HepG2 (cell line): Measurements from ENCODE around the gene PEBP1. TPM values are rescaled to one million over a fixed set of nuclear protein-coding genes. Genes with fewer than 3 reads are reported as not detected.
A peak's percentile ranks its signal among the peaks of the same experiment; 100 is the strongest.

Source experiments
- ARID4A ChIP-seq: sonication (generic); formaldehyde crosslinking; IDR thresholded peaks from 2 replicates; pipeline ENCODE4 v1.5.0; 2020; ENCODE audit warnings: mild to moderate bottlenecking, missing genetic modification reagents, borderline replicate concordance
- BORCS8-MEF2B ChIP-seq: sonication (generic); formaldehyde crosslinking; IDR thresholded peaks from 2 replicates; pipeline ENCODE4 v1.8.0; 2022; ENCODE audit warnings: mild to moderate bottlenecking, missing genetic modification reagents
- CHCHD3 ChIP-seq: sonication (generic); formaldehyde crosslinking; IDR thresholded peaks from 2 replicates; pipeline ENCODE4 v1.8.0; 2022; ENCODE audit warnings: mild to moderate bottlenecking, missing genetic modification reagents, moderate library complexity
- CSRNP1 ChIP-seq: sonication (generic); formaldehyde crosslinking; IDR thresholded peaks from 2 replicates; pipeline ENCODE4 v1.8.1; 2023; ENCODE audit warnings: mild to moderate bottlenecking, missing genetic modification reagents
- DZIP1 ChIP-seq: sonication (generic); formaldehyde crosslinking; IDR thresholded peaks from 2 replicates; pipeline ENCODE4 v1.5.0; 2020; ENCODE audit warnings: mild to moderate bottlenecking, missing genetic modification reagents
- IKZF5 ChIP-seq: IDR thresholded peaks from 2 replicates; pipeline ENCODE4 v1.6.1; 2018; ENCODE audit warnings: missing genetic modification reagents, mild to moderate bottlenecking, missing compliant biosample characterization
- MBD4 ChIP-seq: IDR thresholded peaks from 2 replicates; pipeline ENCODE4 v1.6.1; 2012; ENCODE audit warnings: low read length, inconsistent platforms, borderline replicate concordance
- NR1H2 ChIP-seq: sonication (generic); formaldehyde crosslinking; IDR thresholded peaks from 2 replicates; pipeline ENCODE4 v1.8.1; 2022; ENCODE audit warnings: low read depth, missing genetic modification reagents, borderline replicate concordance
- STAT6 ChIP-seq: sonication (generic); formaldehyde crosslinking; IDR thresholded peaks from 2 replicates; pipeline ENCODE4 v1.4.0; 2020; ENCODE audit warnings: missing genetic modification reagents, mild to moderate bottlenecking, borderline replicate concordance
- ZNF567 ChIP-seq: sonication (generic); formaldehyde crosslinking; IDR thresholded peaks from 2 replicates; pipeline ENCODE4 v1.8.1; 2023; ENCODE audit warnings: mild to moderate bottlenecking, missing genetic modification reagents, borderline replicate concordance
- ZNF615 ChIP-seq: sonication (generic); formaldehyde crosslinking; IDR thresholded peaks from 2 replicates; pipeline ENCODE4 v1.5.0; 2020; ENCODE audit warnings: mild to moderate bottlenecking, missing genetic modification reagents, borderline replicate concordance
- ZNF770 ChIP-seq: sonication (generic); formaldehyde crosslinking; IDR thresholded peaks from 2 replicates; pipeline ENCODE4 v1.5.0; 2020; ENCODE audit warnings: mild to moderate bottlenecking, missing genetic modification reagents
- polyA plus RNA-seq, 8 experiments: library from polyadenylated mRNA; depleted of rRNA in 3 of 8; stranded (reverse) in 7 of 8; unstranded in 1 of 8; fragments of >200 nt; fragmentation: Illumina TruSeq in 4 of 8; extraction: Trizol in 4 of 8; gene quantifications; 2 replicates each; pipeline versions ENCODE4 v1.2.1 to v1.2.3, GENCODE V29; 2011 to 2016; ENCODE audit warnings: low read depth in 4 of 8, missing spikeins in 1 of 8, mixed read lengths in 1 of 8; ENCODE audit not compliant: insufficient read depth in 1 of 8
- total RNA-seq, 5 experiments: library from RNA; depleted of rRNA; stranded (reverse); fragments of >200 nt; fragmentation: Illumina TruSeq; extraction: Trizol; gene quantifications; 2 replicates each; pipeline ENCODE4 v1.2.3, GENCODE V29; 2016; ENCODE audit warnings: low read depth in 1 of 5

The PEBP1 gene
- total and polyA plus RNA-seq, 2 of the 13 experiments (the other 11 are each of a cell fraction or from before 2014, with no cell fraction given): 538 to 1,505 TPM

- TF ChIP-seq STAT6 (CRISPR knock-in tag) (no peak), ZNF567 (no peak), DZIP1 (CRISPR knock-in tag) (no peak), ARID4A (peak; percentile 92), CHCHD3 (CRISPR knock-in tag) (0 out of 2 replicates have a peak, but pooled peaks have one; percentile 34), ZNF615 (CRISPR knock-in tag) (no peak), BORCS8-MEF2B (CRISPR knock-in tag) (peak; percentile 53; the same call in 1 of the 2 replicates), MBD4 (no peak), IKZF5 (CRISPR knock-in tag) (peak; percentile 58; the same call in 1 of the 2 replicates), ZNF770 (peak; percentile 22; the same call in 1 of the 2 replicates), CSRNP1 (CRISPR knock-in tag) (no peak), NR1H2 (CRISPR knock-in tag) (no peak)
These were observed 32.1 kb upstream of the PEBP1 start, which contains the start of gene VSIG10 (continued) for GRCh38 chr12:118103601-118104382.
